Stimulated activated naive CD4-positive, alpha-beta T cell treated with Interleukin-2 at 50 U/mL for 16 hours (primary cell): ENCODE data around the gene SNRPA.
"Not testable (repeated sequence)": the region's sequence is repeated elsewhere in the genome, so short reads cannot be mapped to it uniquely, and the experiment has no call there.

ENCODE experiments used
- DNase-seq: peaks from one replicate; lab custom pipeline; 2025; lab: John Stamatoyannopoulos, UW

Gene SNRPA

DNA sequence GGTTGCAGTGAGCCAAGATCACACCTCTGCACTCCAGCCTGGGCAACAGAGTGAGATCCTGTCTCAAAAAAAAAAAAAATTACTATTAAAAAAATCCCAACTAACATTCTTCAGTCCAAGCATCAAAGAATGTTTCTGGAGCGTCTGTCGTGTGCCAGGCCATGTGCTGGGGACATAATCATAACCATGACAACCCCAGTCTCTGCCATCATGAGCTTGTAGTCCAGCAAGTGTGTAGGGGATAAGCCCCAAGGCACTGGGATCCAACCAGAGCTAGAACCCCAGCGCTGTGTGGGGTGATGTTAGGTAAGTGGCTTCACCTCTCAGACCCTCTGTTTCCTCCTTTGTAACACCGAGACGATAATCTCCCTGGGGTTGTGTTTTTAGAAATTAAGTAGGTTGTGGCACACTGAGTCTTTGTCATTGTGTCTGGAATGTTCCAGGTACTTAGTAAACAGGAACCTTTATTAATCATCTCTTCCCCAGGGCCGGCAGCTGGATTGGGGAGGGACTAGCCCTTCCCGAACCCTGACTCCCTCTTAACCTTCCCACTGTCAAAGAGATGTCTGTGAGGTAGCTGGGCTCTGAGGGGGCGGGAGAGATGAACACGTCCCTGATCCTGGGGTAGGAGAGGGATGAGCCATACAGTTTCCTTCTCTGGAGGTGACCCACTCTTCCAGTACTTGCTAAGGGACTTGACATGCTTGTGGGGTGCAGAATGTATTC lies 28.9 kb upstream of the SNRPA start:
- DNase-seq: no peak

DNA sequence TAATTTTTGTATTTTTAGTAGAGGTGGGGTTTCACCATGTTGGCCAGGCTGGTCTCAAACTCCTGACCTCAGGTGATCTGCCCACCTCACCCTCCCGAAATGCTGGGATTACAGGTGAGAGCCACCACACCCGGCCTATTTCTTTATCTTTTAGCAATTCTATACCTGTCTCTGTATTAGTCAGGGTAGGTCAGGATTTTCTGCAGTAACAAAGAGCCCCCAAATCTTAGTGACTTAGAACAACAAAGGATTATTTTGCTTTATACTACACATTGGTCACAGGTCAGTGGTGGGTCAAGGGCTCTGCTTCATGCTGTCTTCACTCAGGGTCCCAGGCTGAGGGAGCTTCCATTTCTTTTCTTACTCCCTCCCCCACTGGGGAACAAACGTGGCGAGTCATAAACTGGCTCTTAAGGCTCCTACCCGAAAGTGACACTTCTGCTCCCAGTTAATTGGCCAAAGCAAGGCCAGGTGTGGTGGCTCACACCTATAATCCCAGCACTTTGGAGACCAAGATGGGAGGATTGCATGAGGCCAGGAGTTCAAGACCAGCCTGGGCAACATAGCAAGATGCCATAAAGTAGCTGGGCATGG lies 27.2 kb upstream of the SNRPA start:
- DNase-seq: no peak

DNA sequence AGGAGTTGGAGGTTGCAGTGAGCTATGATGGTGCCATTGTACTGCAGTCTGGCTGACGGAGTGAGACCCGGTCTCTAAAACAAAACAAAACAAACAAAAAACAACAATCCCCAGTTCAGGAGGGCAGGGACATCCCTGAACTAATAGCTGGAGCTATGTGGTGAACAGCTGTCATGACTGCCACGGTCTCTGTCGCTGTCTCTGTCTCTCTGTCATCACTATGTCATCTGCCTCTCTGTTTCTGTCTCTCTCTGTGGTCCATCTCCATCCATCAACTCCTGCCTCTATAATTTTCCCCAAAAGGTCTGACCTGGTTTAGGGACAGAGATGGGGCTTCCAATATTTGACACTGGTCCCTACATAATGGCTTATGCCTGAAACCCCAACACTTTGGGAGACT lies 26.7 kb upstream of the SNRPA start:
- no peak for DNase-seq

DNA sequence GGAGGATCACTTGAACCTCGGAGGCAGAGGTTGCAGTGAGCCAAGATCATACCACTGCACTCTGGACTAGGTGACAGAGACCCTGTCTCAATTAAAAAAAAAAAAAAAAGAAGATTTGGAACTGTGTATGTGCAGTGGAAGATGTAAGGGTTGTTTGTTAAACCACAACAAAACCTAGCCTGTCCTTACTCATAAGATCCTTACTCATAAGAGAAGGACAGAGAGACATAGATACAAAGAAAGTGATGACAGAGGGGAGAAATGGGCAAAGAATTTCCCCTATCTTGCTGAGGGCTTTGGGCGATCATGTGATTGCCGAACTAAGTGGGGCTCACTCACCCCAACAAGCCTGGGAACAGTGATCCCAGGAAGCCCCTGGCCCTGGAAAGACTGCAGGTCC lies 26.1 kb upstream of the SNRPA start:
- DNase-seq: no peak

DNA sequence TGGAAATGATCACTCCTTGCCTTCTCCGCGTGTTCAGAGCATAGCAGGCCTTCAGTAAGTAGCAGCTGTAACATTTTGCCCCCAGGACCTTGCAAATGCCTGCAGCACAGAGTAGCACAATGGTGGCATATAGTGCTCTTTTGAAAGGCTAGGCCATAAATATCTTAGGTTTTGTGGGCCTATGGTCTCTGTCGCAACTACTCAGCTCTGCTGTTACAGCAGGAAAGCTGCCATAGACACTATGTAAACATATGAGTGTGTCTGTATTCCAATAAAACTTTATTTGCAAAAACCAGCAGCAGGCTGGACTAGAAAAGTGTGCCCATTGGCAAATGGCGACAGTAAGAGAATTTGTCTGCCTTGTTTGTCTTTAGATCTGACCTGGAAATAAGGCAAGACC lies 24.7 kb upstream of the SNRPA start:
- DNase-seq: no peak

DNA sequence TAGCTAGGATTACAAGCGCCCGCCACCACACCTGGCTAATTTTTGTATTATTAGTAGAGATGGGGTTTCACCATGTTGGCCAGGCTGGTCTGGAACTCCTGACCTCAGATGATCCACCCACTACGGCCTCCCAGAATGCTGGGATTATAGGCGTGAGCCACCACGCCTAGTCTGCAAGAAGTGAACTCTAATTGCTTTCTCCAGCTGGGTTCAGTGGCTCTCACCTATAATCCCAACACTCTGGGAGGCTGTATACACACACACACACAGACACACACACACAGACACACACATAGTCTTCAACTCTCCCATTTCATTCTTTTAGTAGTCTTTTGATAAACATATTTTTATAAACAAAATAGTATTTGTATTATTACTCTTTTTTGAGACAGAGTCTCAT lies 20.9 kb upstream of the SNRPA start:
- DNase-seq: not testable (repeated sequence)

DNA sequence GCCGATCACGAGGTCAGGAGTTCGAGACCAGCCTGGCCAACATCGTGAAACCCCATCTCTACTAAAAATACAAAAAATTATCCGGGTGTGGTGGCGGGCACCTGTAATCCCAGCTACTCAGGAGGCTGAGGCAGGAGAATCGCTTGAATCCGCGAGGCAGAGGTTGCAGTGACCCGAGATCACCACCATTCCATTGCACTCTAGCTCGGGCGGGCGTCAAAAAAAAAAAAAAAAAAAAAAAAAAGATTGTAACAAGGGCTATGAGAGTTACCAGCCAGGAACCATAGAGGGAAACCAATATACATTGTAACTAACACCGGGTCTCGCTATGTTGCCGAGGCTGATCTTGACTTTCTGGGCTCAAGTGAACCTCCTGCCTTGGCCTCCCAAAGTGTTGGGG lies 18.7 kb upstream of the SNRPA start:
- not testable (repeated sequence) for DNase-seq

DNA sequence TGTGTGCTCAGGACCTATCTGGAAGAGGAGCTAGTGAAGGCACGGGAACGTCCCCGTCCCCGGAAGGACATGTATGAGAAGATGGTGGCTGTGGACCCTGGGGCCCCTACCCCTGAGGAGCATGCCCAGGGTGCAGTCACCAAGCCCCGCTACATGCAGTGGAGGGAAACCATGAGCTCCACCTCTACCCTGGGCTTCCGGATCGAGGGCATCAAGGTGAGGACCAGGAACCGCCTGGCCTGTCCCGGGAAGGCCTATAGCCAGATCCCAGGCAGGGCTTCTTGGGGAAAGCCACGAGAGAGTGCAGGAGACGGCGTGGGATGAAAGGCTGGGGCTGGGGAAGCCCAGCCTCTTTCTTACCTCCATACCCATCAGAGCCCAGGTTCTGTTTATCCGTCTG lies 17.9 kb upstream of the SNRPA start:
- no peak for DNase-seq

DNA sequence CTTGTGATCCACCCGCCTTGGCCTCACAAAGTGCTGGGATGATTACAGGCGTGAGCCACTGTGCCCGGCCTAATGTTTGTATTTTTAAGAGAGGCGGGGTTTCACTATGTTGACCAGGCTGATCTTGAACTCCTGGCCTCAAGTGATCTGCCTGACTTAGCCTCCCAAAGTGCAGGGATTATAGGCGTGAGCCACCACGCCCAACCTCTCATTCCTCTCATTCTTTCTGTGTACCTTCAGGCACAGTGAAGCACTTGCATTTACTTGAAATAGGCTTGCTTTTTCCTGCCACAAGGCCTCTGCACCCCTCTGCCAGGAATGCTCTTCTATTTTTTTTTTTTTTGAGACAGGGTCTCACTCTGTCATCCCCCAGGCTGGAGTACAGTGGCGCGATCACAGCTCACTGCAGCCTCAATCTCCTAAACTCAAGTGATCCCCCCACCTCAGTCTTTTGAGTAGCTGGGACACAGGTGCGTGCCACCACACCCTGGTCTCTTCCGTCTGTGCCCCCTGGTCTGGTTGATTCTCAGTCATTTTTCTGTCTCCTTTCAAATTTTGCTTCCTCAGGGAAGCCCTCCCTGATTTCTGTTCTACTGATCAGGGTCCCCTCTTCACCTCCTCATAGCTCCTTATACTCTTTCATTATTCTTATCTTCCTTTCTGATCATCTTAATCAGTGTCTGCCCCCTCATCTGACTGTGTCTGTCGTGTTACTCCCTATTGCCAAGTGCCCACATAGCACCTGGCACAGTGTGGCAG lies 15.8 kb upstream of the SNRPA start:
- DNase-seq: no peak

DNA sequence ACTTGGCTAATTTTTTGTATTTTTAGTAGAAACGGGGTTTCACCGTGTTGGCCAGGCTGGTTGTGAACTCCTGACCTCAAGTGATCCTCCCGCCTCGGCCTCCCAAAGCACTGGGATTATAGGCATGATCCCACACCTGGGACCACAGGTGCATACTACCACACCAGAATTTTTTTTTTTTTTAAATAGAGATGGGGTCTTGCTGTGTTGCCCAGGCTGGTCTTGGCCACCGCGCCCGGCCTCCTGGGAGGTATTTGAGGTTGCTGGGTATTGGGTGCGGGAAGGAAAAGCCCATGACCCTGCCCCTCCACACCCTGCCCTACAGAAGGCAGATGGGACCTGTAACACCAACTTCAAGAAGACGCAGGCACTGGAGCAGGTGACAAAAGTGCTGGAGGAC lies 14.3 kb upstream of the SNRPA start:
- DNase-seq: no peak

DNA sequence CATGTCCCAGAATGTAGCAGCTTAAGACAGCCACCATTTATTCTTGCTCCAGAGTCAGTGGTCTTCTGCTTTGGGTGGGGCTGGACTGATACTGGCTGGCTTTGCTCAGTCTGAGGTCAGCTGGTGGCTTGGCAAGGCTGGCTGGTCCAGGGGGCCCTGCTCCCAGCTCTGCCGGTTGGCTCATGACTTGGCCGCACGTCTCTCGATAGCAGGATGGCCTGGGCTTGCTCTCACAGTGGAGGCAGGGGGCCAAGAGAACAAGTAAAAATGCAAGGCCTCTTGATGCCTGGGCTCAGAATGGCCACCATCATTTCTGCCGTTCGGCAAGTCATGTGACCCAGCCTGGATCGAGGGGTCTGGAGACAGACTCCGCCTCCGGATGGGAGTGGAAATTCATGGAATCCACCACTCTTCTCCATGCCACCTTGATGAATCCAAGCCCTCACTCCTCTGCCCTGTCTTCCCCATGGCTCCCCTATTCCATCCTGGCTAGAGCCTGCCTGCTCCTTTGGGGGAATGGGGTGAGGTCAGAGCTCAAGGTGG lies 13.8 kb upstream of the SNRPA start:
- no peak for DNase-seq

DNA sequence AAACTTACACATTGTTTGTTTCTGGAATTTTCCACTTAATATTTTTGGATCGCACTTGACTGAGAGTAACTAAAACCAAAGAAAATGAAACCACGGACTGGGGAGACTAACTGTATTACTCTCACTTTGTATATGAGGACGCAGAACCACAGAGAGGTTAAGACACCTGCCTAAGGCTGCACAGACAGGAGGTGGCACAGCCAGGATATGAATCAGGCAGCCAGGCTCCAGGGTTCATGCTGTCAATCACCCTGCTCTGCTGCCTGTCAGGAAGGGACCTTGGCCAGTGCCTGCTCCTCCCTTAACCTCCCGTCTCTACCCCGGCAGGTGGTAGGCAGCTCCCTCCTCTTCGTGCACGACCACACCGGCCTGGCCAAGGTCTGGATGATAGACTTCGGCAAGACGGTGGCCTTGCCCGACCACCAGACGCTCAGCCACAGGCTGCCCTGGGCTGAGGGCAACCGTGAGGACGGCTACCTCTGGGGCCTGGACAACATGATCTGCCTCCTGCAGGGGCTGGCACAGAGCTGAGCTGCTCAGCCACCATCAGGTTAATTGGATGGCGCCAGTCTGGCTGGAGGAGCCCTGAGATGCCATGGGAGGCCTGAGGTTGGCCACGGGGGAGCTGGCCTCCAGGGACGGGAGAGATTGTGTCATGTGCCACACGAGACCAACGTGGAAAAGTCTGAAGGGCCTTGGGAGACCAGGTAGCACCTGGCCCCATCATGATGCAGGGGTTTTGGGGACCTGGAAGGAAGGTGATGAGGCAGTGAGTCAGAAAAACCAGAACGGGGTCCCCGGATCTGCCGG lies 11.8 kb upstream of the SNRPA start:
- DNase-seq: no peak

DNA sequence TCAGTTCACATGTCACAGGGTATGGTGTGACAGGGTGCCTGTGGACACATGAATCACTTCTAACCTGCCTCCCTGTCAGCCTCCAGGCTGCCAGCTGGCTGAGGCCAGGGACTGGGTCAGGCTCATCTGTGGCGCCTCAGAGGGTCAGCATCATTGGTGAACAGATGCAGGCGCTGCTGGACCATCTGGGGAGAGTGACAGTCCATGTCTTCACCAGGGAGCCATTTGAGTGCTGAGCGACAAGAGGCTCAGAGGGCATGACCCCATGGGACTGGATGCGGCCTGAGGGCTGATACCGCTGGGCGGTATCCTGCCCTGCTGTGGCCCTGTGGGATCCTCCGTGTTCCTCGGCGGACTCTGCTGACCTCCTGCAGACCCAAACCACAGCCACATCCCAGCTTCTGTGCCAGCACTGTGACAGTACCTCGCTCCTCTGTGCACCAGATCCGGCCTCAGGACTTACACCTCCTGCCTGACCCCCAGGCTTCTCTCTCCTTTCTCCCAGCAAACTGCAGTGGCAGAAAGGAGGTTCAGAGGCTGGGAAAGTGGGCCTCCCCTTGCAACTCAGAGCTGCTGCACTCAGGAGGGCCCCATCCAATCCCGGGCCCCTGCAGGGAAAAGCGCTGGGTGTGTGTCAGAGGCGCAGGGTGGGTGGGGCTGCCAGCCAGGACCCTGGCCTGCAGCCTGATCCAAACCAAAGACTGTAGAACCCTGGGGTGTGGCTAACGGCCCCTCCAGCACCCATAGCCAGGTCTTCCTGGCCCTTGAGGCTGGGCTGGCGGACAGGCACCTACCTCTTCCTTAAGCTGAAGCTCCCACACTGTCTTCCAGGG lies 10.9 kb upstream of the SNRPA start:
- DNase-seq: no peak

DNA sequence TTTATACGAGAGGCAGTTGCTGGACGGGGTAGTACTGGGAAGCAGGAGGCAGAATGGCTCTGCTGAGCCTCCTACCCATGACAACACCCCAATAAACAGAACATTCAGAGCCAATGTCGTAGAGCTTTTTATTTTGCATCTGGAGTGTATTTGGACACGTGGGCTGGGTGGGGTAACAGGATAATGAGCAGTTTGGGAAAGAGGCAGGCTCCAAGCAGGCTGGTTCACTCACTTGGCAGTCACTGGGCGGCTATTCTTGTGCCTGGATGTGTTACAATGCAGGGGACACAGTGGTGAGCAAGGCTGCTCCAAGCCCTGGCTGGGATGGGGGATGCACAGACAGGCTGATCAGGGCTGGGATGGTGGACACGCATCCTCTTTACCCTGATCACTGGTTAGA lies 10.3 kb upstream of the SNRPA start:
- DNase-seq: no peak

DNA sequence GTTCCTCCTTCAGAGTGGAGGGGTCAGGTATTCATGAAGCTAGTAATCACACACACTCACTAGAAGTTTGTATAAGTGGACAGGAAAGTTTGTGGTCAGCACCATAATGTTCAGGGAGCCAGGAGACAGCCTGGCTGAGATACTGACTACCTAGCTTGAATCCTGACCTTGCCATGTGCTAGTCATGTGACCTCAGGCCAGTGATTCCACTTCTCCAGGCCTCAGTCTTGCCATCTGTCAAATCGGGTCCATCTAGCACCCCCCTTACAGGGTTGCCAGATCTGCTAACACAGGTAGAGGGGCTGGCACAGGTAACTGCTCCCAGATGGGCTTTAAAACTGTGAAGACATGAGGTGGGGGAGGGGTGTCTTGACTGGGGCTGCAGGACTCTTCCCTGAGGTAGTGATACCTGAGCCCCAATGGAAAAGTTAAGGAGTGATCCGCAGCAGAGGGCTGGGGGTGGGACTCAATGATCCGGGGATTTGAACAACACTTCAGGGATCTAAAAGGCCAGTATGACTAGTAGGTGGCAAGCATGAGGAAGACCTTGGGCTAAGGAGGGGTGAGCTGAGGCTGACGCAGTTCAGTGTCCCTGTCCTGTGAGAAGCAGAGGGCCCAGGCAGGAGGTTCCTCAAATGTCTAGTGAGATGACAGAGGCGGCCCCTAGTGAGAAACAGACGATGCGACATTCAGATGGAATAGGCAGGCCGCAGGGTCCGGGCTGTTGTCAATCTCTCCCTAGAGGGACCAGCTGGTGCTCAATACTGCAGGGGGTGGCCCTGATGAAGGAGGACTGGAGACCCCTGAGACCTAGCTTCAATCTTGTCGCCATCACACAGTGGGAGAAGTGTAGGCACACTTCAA lies 9.2 kb upstream of the SNRPA start:
- no peak for DNase-seq

DNA sequence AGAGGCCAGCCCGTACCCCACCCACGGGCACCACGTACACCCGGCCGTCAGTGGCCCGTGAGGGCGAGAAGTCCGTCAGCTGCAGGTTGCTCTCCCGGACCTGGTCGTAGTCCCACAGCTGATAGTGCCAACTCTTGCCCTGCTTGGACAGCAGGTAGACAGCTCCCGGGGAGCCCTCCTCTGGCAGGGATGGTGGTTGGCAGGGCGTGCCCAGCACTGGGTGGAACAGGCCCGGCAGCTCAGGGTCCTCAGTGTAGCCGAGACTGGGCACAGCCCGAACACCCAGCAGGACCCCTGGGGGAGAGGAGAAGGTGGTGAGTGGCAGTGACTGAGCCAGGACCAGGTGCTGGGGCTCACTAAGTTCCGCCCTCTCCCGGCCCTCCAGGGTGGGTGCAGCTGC lies 8.5 kb upstream of the SNRPA start:
- DNase-seq: no peak

DNA sequence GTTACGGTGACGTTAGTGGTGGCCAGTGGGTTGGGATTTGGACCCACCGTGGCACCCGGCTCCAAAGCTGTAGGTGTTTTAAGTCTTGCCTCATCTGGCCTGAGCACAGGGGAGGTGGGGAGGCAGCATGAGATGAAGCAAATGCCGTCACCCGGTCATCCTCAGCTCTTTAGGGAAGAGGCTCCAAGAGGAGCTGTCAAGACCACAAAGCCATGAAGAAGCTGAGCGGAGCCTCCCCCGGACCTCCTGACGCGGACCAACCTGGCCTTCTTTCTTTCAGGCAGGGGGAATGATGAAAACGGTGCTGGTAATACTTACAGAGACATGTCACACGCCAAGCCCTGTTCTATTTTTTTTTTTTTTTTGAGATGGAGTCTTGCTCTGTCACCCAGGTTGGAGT lies 8.1 kb upstream of the SNRPA start:
- no peak for DNase-seq

DNA sequence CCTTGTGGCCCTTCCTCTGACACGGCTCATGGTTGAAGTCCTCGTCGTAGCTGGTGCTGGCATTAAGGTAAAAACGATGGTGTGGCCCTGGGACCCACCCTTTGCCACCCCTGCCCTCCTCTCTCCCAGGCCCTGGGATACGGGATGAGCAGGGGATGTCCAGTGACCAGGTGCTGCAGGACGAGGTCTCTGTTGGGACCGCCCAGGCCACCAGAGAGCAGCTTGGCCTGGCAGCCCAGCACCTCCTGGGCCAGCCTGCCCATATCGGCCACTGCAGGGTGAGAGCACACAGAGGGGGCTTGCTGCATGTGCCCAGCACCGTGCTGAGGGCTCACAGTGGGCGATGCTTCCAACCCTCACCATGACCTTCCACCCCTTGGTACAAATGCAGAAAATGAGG lies 7.1 kb upstream of the SNRPA start:
- no peak for DNase-seq

DNA sequence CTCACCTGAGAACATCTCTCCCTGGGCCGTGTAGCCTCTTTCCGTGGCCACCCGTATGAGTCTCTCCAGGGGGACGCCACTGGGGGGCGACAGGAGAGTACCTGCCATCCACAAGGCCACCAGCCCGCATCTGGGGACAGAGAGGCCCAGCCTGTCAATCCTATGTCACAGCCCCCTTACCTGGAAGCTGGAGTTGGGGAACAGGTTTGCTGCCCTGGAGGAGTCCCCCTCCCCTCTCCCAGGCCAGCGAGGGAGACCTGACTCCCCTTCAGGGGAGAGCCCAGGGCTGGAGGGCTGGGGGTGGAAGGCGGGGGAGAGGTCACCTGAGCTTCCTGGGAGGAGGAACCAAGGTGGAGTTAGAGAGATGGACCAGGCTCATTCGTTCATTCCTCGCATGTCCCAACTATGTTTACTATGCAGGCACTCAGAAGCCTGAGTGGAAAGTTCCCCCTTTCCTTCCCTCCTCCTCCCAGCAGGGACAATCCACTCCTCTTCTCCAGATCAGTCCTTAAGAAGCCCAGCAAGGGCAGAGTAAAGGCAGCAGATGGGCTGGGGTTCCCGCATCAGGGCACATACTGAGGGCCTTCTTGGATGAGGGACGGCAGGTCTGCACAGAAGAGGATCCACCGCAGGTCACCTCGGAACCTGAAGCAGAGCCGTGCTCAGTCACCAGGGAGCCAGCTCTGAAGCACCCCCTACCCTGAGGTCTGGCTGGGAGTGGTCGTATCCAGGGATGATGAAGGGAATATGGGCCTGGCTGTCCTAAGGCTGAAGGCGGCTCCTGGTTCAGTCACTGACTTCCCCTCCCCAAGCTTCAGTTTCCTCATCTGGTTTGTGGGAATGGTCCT lies 6.2 kb upstream of the SNRPA start:
- DNase-seq: peak; percentile 11

DNA sequence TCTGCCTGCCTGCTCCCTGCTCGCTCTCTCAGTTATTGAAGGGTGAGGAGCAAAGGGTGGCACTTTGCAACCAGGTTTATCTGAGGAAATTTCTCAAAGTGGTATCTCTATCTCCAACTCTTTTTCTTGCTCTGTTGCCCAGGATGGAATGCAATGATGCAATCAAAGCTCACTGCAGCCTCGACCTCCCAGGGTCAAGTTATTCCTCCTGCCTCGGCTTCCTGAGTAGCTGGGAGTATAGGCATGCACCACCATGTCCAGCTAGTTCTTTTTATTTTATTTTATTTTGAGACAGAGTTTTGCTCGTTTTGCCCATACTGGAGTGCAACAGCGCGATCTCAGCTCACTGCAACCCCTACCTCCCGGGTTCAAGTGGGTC lies 5.6 kb upstream of the SNRPA start:
- no peak for DNase-seq
